Measurements from ENCODE around the gene MCTP1. TPM values are rescaled to one million over a fixed set of nuclear protein-coding genes. Genes with fewer than 3 reads are reported as not detected.

Gene MCTP1
- total RNA-seq, 1 donor from 2014 or later, result 3.4 TPM

GRCh38 chr5:94810281-94810680 is 474.6 kb downstream of the MCTP1 start:
- H3K36me3 Mint-ChIP-seq (ENCODE audit: low read depth), result no peaks in the 10 kb centered on the region
- DNase-seq (ENCODE audit: low spot score), result no peak
- no peaks in the 10 kb centered on the region for H3K4me1 Mint-ChIP-seq (ENCODE audit: low read depth)
- H3K4me3 Mint-ChIP-seq (ENCODE audit: unreplicated experiment), result no peak overlapping the region
- H3K27me3 Mint-ChIP-seq (ENCODE audit: low read depth), result peaks cover 8% of the 10 kb centered on the region
- H3K27ac Mint-ChIP-seq (ENCODE audit: unreplicated experiment), result no peak overlapping the region
- H3K9me3 Mint-ChIP-seq (ENCODE audit: low read depth), result no peaks in the 10 kb centered on the region
- no peak for TF ChIP-seq CTCF (IDR thresholded peaks at IDR 0.05)

- H3K36me3 Mint-ChIP-seq (ENCODE audit: low read depth), result no peaks in the 10 kb centered on the region
- H3K27me3 Mint-ChIP-seq (ENCODE audit: low read depth), result peaks cover 8% of the 10 kb centered on the region
- no peak for DNase-seq (ENCODE audit: low spot score)
- no peak for TF ChIP-seq CTCF (IDR thresholded peaks at IDR 0.05)
- H3K4me1 Mint-ChIP-seq (ENCODE audit: low read depth), result no peaks in the 10 kb centered on the region
- no peaks in the 10 kb centered on the region for H3K9me3 Mint-ChIP-seq (ENCODE audit: low read depth)
- H3K4me3 Mint-ChIP-seq (ENCODE audit: unreplicated experiment), result no peak overlapping the region
- H3K27ac Mint-ChIP-seq (ENCODE audit: unreplicated experiment), result no peak overlapping the region
Observed at GRCh38 chr5:94808497-94808896, 476.4 kb downstream of the MCTP1 start.

- TF ChIP-seq CTCF (IDR thresholded peaks at IDR 0.05), result no peak
- H3K27me3 Mint-ChIP-seq (ENCODE audit: low read depth), result peaks cover 8% of the 10 kb centered on the region
- no peaks in the 10 kb centered on the region for H3K4me1 Mint-ChIP-seq (ENCODE audit: low read depth)
- no peak for DNase-seq (ENCODE audit: low spot score)
- H3K36me3 Mint-ChIP-seq (ENCODE audit: low read depth), result no peaks in the 10 kb centered on the region
- no peaks in the 10 kb centered on the region for H3K9me3 Mint-ChIP-seq (ENCODE audit: low read depth)
- H3K27ac Mint-ChIP-seq (ENCODE audit: unreplicated experiment), result no peak overlapping the region
- H3K4me3 Mint-ChIP-seq (ENCODE audit: unreplicated experiment), result no peak overlapping the region
Observed at GRCh38 chr5:94807985-94808384, 476.9 kb downstream of the MCTP1 start.

GRCh38 chr5:94802450-94802849 is 482.4 kb downstream of the MCTP1 start:
- H3K36me3 Mint-ChIP-seq (ENCODE audit: low read depth), result no peaks in the 10 kb centered on the region
- H3K27me3 Mint-ChIP-seq (ENCODE audit: low read depth), result no peaks in the 10 kb centered on the region
- H3K27ac Mint-ChIP-seq (ENCODE audit: unreplicated experiment), result no peak overlapping the region
- no peak for TF ChIP-seq CTCF (IDR thresholded peaks at IDR 0.05)
- no peak for DNase-seq (ENCODE audit: low spot score)
- no peaks in the 10 kb centered on the region for H3K9me3 Mint-ChIP-seq (ENCODE audit: low read depth)
- H3K4me1 Mint-ChIP-seq (ENCODE audit: low read depth), result no peaks in the 10 kb centered on the region
- H3K4me3 Mint-ChIP-seq (ENCODE audit: unreplicated experiment), result no peak overlapping the region

- Mint-ChIP-seq H3K27me3 (ENCODE audit: low read depth) (no peaks in the 10 kb centered on the region), H3K27ac (ENCODE audit: unreplicated experiment) (no peak overlapping the region), H3K4me3 (ENCODE audit: unreplicated experiment) (no peak overlapping the region), H3K4me1 (ENCODE audit: low read depth) (peaks cover 12% of the 10 kb centered on the region), H3K36me3 (ENCODE audit: low read depth) (no peaks in the 10 kb centered on the region), H3K9me3 (ENCODE audit: low read depth) (no peaks in the 10 kb centered on the region)
- no peak for TF ChIP-seq CTCF (IDR thresholded peaks at IDR 0.05)
- no peak for DNase-seq (ENCODE audit: low spot score)
Observed at GRCh38 chr5:94796586-94796985, 488.3 kb downstream of the MCTP1 start.
